ENCODE results near the gene MITF. TPM values are rescaled to one million over a fixed set of nuclear protein-coding genes. Genes with fewer than 3 reads are reported as not detected.

Gene MITF
- total RNA-seq, 2 donors from 2014 or later, result 1.8 to 3.0 TPM

GRCh38 chr3:69864141-69864540 is 124.9 kb downstream of the MITF start:
- Mint-ChIP-seq H3K36me3 (ENCODE audit: low read depth) (no peaks in the 10 kb centered on the region), H3K27me3 (ENCODE audit: insufficient read depth) (peaks cover 21% of the 10 kb centered on the region), H3K4me1 (peaks cover 16% of the 10 kb centered on the region), H3K9me3 (no peaks in the 10 kb centered on the region), H3K4me3 (no peak overlapping the region), H3K27ac (no peak overlapping the region)
- peaks cover 43% of the 10 kb centered on the region for H3K27me3 ChIP-seq (ENCODE audit: control insufficient read depth, insufficient read depth, low read length, poor library complexity, severe bottlenecking)
- H3K27ac ChIP-seq (ENCODE audit: low read depth, low read length), result no peak overlapping the region
- H3K9ac ChIP-seq (ENCODE audit: extremely low read depth, low read length, poor library complexity, severe bottlenecking), result no peak overlapping the region
- H3K4me3 ChIP-seq (ENCODE audit: low read length), result no peak overlapping the region
- H3K4me1 ChIP-seq (ENCODE audit: control insufficient read depth, insufficient read depth, low read length), result peaks cover 8% of the 10 kb centered on the region
- H3K9me3 ChIP-seq (ENCODE audit: control insufficient read depth, low read length), result no peaks in the 10 kb centered on the region
- H3K36me3 ChIP-seq (ENCODE audit: control insufficient read depth, insufficient read depth, low read length), result no peaks in the 10 kb centered on the region
- DNase-seq, result no peak
- no peak for TF ChIP-seq CTCF (conservative IDR thresholded peaks at IDR 0.05)
- 92 to 93% methylated on average over 3 of the region's 3 CpGs for WGBS, 2 experiments (ENCODE audit: insufficient coverage in 1 of 2, insufficient read length in 1 of 2)

- no peak overlapping the region for H3K27ac Mint-ChIP-seq
- Histone ChIP-seq H3K4me3 (ENCODE audit: low read length) (no peak overlapping the region), H3K27me3 (ENCODE audit: control insufficient read depth, insufficient read depth, low read length, poor library complexity, severe bottlenecking) (peaks cover 45% of the 10 kb centered on the region), H3K36me3 (ENCODE audit: control insufficient read depth, insufficient read depth, low read length) (no peaks in the 10 kb centered on the region), H3K27ac (ENCODE audit: low read depth, low read length) (no peak overlapping the region), H3K4me1 (ENCODE audit: control insufficient read depth, insufficient read depth, low read length) (peaks cover 8% of the 10 kb centered on the region), H3K9ac (ENCODE audit: extremely low read depth, low read length, poor library complexity, severe bottlenecking) (no peak overlapping the region), H3K9me3 (ENCODE audit: control insufficient read depth, low read length) (no peaks in the 10 kb centered on the region)
- no peak overlapping the region for H3K4me3 Mint-ChIP-seq
- DNase-seq, result no peak
- H3K4me1 Mint-ChIP-seq, result peaks cover 16% of the 10 kb centered on the region
- H3K9me3 Mint-ChIP-seq, result no peaks in the 10 kb centered on the region
- H3K36me3 Mint-ChIP-seq (ENCODE audit: low read depth), result no peaks in the 10 kb centered on the region
- no peak for TF ChIP-seq CTCF (conservative IDR thresholded peaks at IDR 0.05)
- WGBS, 2 experiments (ENCODE audit: insufficient coverage in 1 of 2, insufficient read length in 1 of 2), result 89 to 100% methylated on average over 1 to 2 of the region's 2 CpGs
- peaks cover 21% of the 10 kb centered on the region for H3K27me3 Mint-ChIP-seq (ENCODE audit: insufficient read depth)
These were observed 125.5 kb downstream of the MITF start for GRCh38 chr3:69864766-69865165.

- H3K9me3 ChIP-seq (ENCODE audit: control insufficient read depth, low read length), result no peaks in the 10 kb centered on the region
- no peaks in the 10 kb centered on the region for H3K36me3 ChIP-seq (ENCODE audit: control insufficient read depth, insufficient read depth, low read length)
- H3K27me3 ChIP-seq (ENCODE audit: control insufficient read depth, insufficient read depth, low read length, poor library complexity, severe bottlenecking), result peaks cover 45% of the 10 kb centered on the region
- H3K9ac ChIP-seq (ENCODE audit: extremely low read depth, low read length, poor library complexity, severe bottlenecking), result no peak overlapping the region
- peaks cover 23% of the 10 kb centered on the region for H3K27me3 Mint-ChIP-seq (ENCODE audit: insufficient read depth)
- H3K27ac Mint-ChIP-seq, result no peak overlapping the region
- DNase-seq, result peak; percentile 57
- no peaks in the 10 kb centered on the region for H3K36me3 Mint-ChIP-seq (ENCODE audit: low read depth)
- no peak for TF ChIP-seq CTCF (conservative IDR thresholded peaks at IDR 0.05)
- H3K4me3 ChIP-seq (ENCODE audit: low read length), result no peak overlapping the region
- no peak overlapping the region for H3K4me3 Mint-ChIP-seq
- H3K4me1 Mint-ChIP-seq, result peaks cover 16% of the 10 kb centered on the region
- H3K27ac ChIP-seq (ENCODE audit: low read depth, low read length), result no peak overlapping the region
- H3K9me3 Mint-ChIP-seq, result no peaks in the 10 kb centered on the region
- peaks cover 8% of the 10 kb centered on the region for H3K4me1 ChIP-seq (ENCODE audit: control insufficient read depth, insufficient read depth, low read length)
- WGBS, 2 experiments (ENCODE audit: insufficient coverage in 1 of 2, insufficient read length in 1 of 2), result 78 to 82% methylated on average over 9 to 10 of the region's 10 CpGs
These were observed 126.8 kb downstream of the MITF start for GRCh38 chr3:69865925-69866679.
